Kidney epithelial cell (primary cell): Measurements from ENCODE around the gene ISLR. TPM values are rescaled to one million over a fixed set of nuclear protein-coding genes. Genes with fewer than 3 reads are reported as not detected.

Experiments
- DNase-seq: peaks from one replicate; pipeline ENCODE4 v3.0.0-alpha.2; 2010; ENCODE audit warnings: low read depth
- H3K27me3 ChIP-seq: 2 replicates; pipeline ENCODE4 v1.6.0; 2011; ENCODE audit warnings: low read length; ENCODE audit not compliant: control insufficient read depth, insufficient read depth
- H3K36me3 ChIP-seq: 2 replicates; pipeline ENCODE4 v1.5.1; 2011; ENCODE audit warnings: low read length; ENCODE audit not compliant: control insufficient read depth, insufficient read depth
- H3K4me3 ChIP-seq: 2 replicates; pipeline ENCODE4 v1.5.1; 2011; ENCODE audit warnings: low read depth, mild to moderate bottlenecking, control low read depth, low read length
- CTCF ChIP-seq: IDR thresholded peaks from 2 replicates; pipeline ENCODE4 v1.5.1; 2011; ENCODE audit warnings: mild to moderate bottlenecking, moderate library complexity, low read length, control low read depth, inconsistent platforms; ENCODE audit not compliant: insufficient read depth, poor library complexity, severe bottlenecking
- total RNA-seq: library from RNA; depleted of rRNA; stranded (reverse); fragments of >200 nt; gene quantifications from 2 replicates; pipeline ENCODE4 v1.2.3, GENCODE V29; 2015

The ISLR gene
- total RNA-seq, 1 donor from 2014 or later: 0.25 TPM

GRCh38 chr15:74194572-74195559, 21.4 kb downstream of the ISLR start:
- no peaks in the 10 kb centered on the region for H3K27me3 ChIP-seq
- no peak overlapping the region for H3K4me3 ChIP-seq
- no peak for DNase-seq
- no peak for TF ChIP-seq CTCF
- H3K36me3 ChIP-seq: no peaks in the 10 kb centered on the region

GRCh38 chr15:74196175-74196574, 22.7 kb downstream of the ISLR start:
- TF ChIP-seq CTCF: no peak
- DNase-seq: no peak
- Histone ChIP-seq H3K4me3 (no peak overlapping the region), H3K36me3 (no peaks in the 10 kb centered on the region), H3K27me3 (no peaks in the 10 kb centered on the region)

GRCh38 chr15:74197176-74197965, 23.9 kb downstream of the ISLR start:
- Histone ChIP-seq H3K4me3 (no peak overlapping the region), H3K27me3 (no peaks in the 10 kb centered on the region), H3K36me3 (no peaks in the 10 kb centered on the region)
- no peak for TF ChIP-seq CTCF
- DNase-seq: no peak

GRCh38 chr15:74199297-74199652, 25.8 kb downstream of the ISLR start:
- TF ChIP-seq CTCF: no peak
- Histone ChIP-seq H3K36me3 (no peaks in the 10 kb centered on the region), H3K4me3 (no peak overlapping the region)

GRCh38 chr15:74200412-74200815, 26.9 kb downstream of the ISLR start:
- TF ChIP-seq CTCF: no peak
- Histone ChIP-seq H3K4me3 (no peak overlapping the region), H3K27me3 (no peaks in the 10 kb centered on the region), H3K36me3 (no peaks in the 10 kb centered on the region)
- DNase-seq: no peak

More at GRCh38 chr15:74199297-74199652, 25.8 kb downstream of the ISLR start:
- no peaks in the 10 kb centered on the region for H3K27me3 ChIP-seq
- no peak for DNase-seq
